GM13976 (cell line): ENCODE data around the gene IQCK.

ENCODE experiments used
- DNase-seq: peaks from one replicate; pipeline ENCODE4 v3.0.0; 2012; ENCODE audit warnings: low spot score
- in situ Hi-C: fragments of 300-500 bp; cut with MboI; formaldehyde crosslinking; loops from one replicate; pipeline ENCODE4 v1.12.0; 2022; ENCODE audit warnings: low sequenced_read_pairs, mixed read lengths, inconsistent platforms; ENCODE audit not compliant: unreplicated experiment
- TF ChIP-seq, protein P1 (sequence below): IDR thresholded peaks from 2 replicates; pipeline ENCODE4 v1.5.1; 2012; ENCODE audit warnings: borderline replicate concordance, mild to moderate bottlenecking; ENCODE audit not compliant: insufficient read depth; ENCODE audit errors: extremely low read depth, missing control alignments, control extremely low read depth

Gene IQCK

DNA sequence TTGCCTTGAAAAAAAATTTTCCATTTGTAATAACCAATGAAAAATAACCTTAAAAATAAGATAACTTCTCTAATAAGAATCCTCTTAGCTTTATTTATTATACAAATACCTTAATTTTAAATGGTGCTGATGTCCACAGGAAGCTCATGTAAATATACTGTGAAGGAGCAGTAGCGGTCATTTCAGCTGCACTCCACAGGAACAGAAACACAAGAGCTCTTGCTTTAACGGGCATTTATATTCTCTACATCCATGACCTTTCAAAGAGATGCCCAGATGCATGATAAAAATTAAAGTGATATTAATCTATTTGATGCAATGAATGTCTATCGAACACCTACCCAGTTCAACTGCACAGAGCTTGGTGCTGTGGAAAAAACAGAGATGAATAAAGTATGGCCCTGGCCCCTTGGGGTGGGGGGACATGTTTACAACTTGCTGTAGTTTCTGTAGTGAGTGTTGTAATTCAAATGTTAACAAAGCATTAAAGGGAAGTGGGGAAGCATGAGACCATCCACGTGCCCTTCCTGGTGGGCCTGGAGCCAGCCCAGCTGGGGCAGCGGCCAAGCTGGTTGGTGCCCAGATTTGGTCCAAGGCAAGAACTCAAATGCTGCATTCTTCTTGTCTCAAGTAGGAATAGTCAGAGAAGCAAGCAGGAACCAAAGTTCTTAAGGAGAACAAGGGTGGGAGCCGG is 47.9 kb downstream of the IQCK start:
- TF ChIP-seq, protein P1, sequence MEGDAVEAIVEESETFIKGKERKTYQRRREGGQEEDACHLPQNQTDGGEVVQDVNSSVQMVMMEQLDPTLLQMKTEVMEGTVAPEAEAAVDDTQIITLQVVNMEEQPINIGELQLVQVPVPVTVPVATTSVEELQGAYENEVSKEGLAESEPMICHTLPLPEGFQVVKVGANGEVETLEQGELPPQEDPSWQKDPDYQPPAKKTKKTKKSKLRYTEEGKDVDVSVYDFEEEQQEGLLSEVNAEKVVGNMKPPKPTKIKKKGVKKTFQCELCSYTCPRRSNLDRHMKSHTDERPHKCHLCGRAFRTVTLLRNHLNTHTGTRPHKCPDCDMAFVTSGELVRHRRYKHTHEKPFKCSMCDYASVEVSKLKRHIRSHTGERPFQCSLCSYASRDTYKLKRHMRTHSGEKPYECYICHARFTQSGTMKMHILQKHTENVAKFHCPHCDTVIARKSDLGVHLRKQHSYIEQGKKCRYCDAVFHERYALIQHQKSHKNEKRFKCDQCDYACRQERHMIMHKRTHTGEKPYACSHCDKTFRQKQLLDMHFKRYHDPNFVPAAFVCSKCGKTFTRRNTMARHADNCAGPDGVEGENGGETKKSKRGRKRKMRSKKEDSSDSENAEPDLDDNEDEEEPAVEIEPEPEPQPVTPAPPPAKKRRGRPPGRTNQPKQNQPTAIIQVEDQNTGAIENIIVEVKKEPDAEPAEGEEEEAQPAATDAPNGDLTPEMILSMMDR: no peak
- in situ Hi-C loops: no loop called here
- DNase-seq: no peak

DNA sequence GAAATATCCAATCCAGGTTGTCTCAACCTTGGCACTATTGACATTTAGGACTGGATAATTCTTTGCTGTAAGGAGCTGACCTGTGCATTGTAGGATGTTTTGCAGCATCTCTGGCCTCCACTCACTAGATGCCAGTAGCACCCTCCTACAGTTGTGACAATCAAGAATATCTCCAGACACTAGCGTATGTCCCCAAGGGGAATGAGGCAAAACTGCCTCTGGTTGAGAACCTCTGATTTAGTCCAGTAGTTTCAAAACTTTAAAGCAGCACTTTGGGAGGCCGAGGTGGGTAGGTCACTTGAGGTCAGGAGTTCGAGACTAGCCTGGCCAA is 48.4 kb downstream of the IQCK start:
- DNase-seq: no peak
- in situ Hi-C loops: no loop called here
- TF ChIP-seq, protein P1: no peak

DNA sequence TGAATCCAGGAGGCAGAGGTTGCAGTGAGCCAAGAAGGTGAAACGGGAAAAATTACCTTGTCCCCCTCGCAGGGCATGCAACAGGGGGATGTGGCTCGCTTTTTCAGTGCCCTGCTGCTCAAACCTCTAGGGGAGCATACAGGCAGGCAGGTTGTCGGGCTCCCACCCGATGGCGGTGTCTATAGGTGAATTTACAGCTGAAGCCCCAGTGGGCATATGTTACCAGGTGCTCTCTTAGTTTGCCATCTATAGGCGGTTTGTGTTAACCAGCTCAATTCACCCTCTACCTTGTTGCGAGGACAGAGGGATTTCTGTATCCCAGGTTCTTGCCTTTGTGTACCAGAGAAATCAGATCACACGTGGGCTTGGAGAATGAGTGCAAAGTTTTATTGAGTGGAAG is 48.9 kb downstream of the IQCK start:
- in situ Hi-C loops: no loop called here
- TF ChIP-seq, protein P1: no peak
- DNase-seq: no peak

DNA sequence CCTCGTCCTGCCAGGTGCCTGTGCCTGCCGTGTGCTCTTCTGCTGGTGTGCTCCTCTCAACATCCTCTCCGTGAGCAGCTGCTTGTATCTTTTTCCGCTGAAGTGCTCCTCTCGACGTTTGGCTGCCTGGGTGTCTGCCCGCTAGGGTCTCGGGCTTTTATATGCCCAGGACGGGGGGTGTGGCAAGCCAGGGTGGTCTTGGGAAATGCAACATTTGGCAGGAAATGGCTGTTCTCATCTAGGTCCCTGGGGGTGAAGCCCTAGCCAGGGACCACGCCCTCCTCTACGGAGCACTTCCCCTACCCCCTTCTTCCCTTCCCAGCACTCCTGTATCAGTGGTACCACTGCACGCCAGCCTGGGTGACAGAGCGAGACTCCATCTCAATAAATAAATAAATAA is 49.4 kb downstream of the IQCK start:
- in situ Hi-C loops: no loop called here
- DNase-seq: no peak
- TF ChIP-seq, protein P1: no peak

DNA sequence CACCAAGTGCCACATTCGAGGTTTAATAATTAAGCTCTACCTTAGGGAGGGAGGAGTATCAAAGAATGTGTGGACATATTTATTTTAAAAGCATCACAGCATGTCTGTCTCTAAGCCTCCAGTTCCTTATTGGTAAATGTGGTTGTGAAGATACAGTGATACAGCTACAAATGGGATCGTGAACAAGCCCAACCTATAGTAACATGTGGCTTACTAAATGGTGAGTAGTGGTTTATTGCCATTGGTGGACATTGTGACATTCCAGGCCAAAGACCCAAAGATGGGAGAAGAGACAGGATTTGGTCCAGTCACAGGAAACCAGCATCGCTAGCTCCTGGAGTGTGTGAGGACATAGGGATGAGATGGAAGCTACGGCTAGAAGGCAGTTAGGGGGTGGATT is 51.2 kb downstream of the IQCK start:
- TF ChIP-seq, protein P1: no peak
- in situ Hi-C loops: no loop called here
- DNase-seq: no peak

DNA sequence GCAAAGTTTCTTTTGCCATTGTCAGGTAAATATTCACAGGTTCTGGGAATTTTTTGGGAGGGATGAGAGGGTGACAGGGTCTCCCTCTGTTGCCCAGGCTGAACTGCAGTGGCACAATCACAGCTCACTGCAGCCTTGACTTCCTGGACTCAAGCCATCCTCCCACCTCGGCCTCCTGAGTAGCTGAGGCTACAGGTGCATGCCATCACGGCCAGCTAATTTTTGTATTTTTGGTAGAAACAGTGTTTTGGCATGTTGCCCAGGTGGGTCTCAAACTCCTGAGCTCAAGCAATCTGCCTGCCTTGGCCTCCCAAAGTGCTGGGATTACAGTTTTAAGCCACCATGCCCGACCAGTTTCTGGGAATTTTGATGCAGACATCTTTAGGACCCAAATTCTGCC is 53.0 kb downstream of the IQCK start:
- TF ChIP-seq, protein P1: no peak
- DNase-seq: no peak
- in situ Hi-C loops: no loop called here

DNA sequence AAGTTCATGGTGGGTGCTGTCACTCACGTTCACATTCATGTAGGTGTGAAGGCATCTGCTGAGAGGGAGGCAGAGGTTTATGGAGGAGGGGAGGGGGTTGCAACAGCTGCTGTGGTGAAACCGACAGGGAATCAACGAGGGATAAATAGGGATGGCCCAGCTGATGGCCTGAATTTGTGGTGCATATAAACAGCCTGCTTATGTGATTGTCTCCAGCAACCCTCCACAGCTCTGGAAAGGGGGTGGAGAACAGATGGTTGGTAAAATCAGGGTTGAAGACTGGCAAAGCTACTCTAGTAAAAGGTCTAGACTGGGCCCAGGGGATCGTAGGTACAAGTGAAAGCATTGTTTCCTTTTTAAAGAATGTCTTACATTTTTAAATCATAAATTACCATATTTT is 53.7 kb downstream of the IQCK start:
- in situ Hi-C loops: no loop called here
- no peak for DNase-seq
- TF ChIP-seq, protein P1: no peak
